ENCODE results near the gene AADAC. TPM values are rescaled to one million over a fixed set of nuclear protein-coding genes. Genes with fewer than 3 reads are reported as not detected.

Gene AADAC
- total and polyA plus RNA-seq, 2 of the 13 experiments (the other 11 are each of a cell fraction or from before 2014, with no cell fraction given), result 0.87 to 1.5 TPM

GRCh38 chr3:151800431-151800830, 13.5 kb upstream of the AADAC start:
- Histone ChIP-seq H3K79me2 (ENCODE audit: insufficient read depth, low read length) (no peaks in the 10 kb centered on the region), H3K27ac (ENCODE audit: extremely low read length, insufficient read depth, low read length) (no peak overlapping the region), H3K9me3 (ENCODE audit: low read length) (no peaks in the 10 kb centered on the region), H3K27me3 (ENCODE audit: control insufficient read depth in 1 of 2, insufficient read depth in 2 of 2, low read length in 2 of 2) (no peaks in the 10 kb centered on the region), H3K9ac (ENCODE audit: insufficient read depth, low read depth, low read length) (no peak overlapping the region), H3K36me3 (replicated peaks in 1 of 2; ENCODE audit: control insufficient read depth in 1 of 2, insufficient read depth in 2 of 2, low read length in 2 of 2) (no peaks in the 10 kb centered on the region), H3K4me2 (ENCODE audit: low read depth, low read length) (no peak overlapping the region), H3K4me3 (replicated peaks in 1 of 3; ENCODE audit: insufficient read depth in 1 of 3, low read depth in 2 of 3, low read length in 3 of 3) (no peak overlapping the region), H4K20me1 (ENCODE audit: insufficient read depth, low read length) (no peaks in the 10 kb centered on the region), H3K4me1 (ENCODE audit: insufficient read depth, low read length) (peaks cover 14% of the 10 kb centered on the region), H2AFZ (ENCODE audit: low read length) (no peak overlapping the region)
- no TSS peak for BruUV-seq (replicated peaks)
- ChIA-PET POLR2A (interaction anchor here (0.9 to 1.0 kb wide), 2 partner anchors 16 to 31 kb away, joined by 3 read pairs; no protein-coding TSS in a partner anchor), CTCF (ENCODE audit: low intra/inter-chr PET ratio, low total read pairs) (no interaction called here)
- ATAC-seq (no peak), DNase-seq (ENCODE audit: low spot score) (peak; percentile 12), FAIRE-seq (no peak)
- 51% methylated on average over 2 of the region's 2 CpGs for WGBS (ENCODE audit: low lambda C conversion rate)
- in situ Hi-C loops (cut with HindIII; ENCODE audit: extremely low pct_ligation_motif_present, low pct_unique_long_range_greater_than_20kb), result no loop called here
- TF ChIP-seq BCL6 (CRISPR knock-in tag; IDR thresholded peaks at IDR 0.05), result 0 out of 2 replicates have a peak, but pooled peaks have one; percentile 11
- TF ChIP-seq NFIC (IDR thresholded peaks at IDR 0.05; ENCODE audit: low read length), result no peak
- no peak for TF ChIP-seq IRX3 (CRISPR knock-in tag; IDR thresholded peaks at IDR 0.05; ENCODE audit: borderline replicate concordance, low read depth)
- TF ChIP-seq SOX13 (IDR thresholded peaks at IDR 0.05), result no peak
- TF ChIP-seq SOX13 (CRISPR knock-in tag; conservative IDR thresholded peaks at IDR 0.05 in 1 of 2, IDR thresholded peaks at IDR 0.05 in 1 of 2), result 0 out of 4 replicates have a peak, but pooled peaks of 1 of the 2 experiments have one; percentile 7
- intact Hi-C loops (cut with micrococcal nuclease; ENCODE audit: unreplicated experiment), result loop anchor here (2.0 kb wide), 1 partner anchor 14 kb away; the partner anchor contains the start of gene AADAC

- ATAC-seq, result no peak
These were observed 9.6 kb upstream of the AADAC start for GRCh38 chr3:151804267-151804666.

More at GRCh38 chr3:151804267-151804666, 9.6 kb upstream of the AADAC start:
- Histone ChIP-seq H3K4me3 (replicated peaks in 1 of 3; ENCODE audit: insufficient read depth in 1 of 3, low read depth in 2 of 3, low read length in 3 of 3) (no peak overlapping the region), H3K27me3 (ENCODE audit: control insufficient read depth in 1 of 2, insufficient read depth in 2 of 2, low read length in 2 of 2) (no peaks in the 10 kb centered on the region), H3K36me3 (replicated peaks in 1 of 2; ENCODE audit: control insufficient read depth in 1 of 2, insufficient read depth in 2 of 2, low read length in 2 of 2) (no peaks in the 10 kb centered on the region), H3K79me2 (ENCODE audit: insufficient read depth, low read length) (no peaks in the 10 kb centered on the region), H3K9ac (ENCODE audit: insufficient read depth, low read depth, low read length) (no peak overlapping the region), H2AFZ (ENCODE audit: low read length) (no peak overlapping the region), H4K20me1 (ENCODE audit: insufficient read depth, low read length) (no peaks in the 10 kb centered on the region), H3K27ac (ENCODE audit: extremely low read length, insufficient read depth, low read length) (no peak overlapping the region), H3K9me3 (ENCODE audit: low read length) (peaks cover 29% of the 10 kb centered on the region), H3K4me2 (ENCODE audit: low read depth, low read length) (no peak overlapping the region), H3K4me1 (ENCODE audit: insufficient read depth, low read length) (peaks cover 14% of the 10 kb centered on the region)
- no peak for FAIRE-seq
- BruUV-seq (replicated peaks), result no TSS peak
- ChIA-PET POLR2A (no interaction called here), CTCF (ENCODE audit: low intra/inter-chr PET ratio, low total read pairs) (no interaction called here)
- in situ Hi-C loops (cut with HindIII; ENCODE audit: extremely low pct_ligation_motif_present, low pct_unique_long_range_greater_than_20kb) (no loop called here), intact Hi-C loops (cut with micrococcal nuclease; ENCODE audit: unreplicated experiment) (no loop called here)
- 84% methylated on average over 1 of the region's 1 CpG for WGBS (ENCODE audit: low lambda C conversion rate)
- TF ChIP-seq GMEB1 (CRISPR knock-in tag; IDR thresholded peaks at IDR 0.05; ENCODE audit: borderline replicate concordance) (no peak), HNF1A (IDR thresholded peaks at IDR 0.05; ENCODE audit: low read depth) (no peak), HNF1A (CRISPR knock-in tag; IDR thresholded peaks at IDR 0.05; ENCODE audit: borderline replicate concordance) (no peak), ZNF207 (IDR thresholded peaks at IDR 0.05; ENCODE audit: borderline replicate concordance) (no peak), ADNP (CRISPR knock-in tag; IDR thresholded peaks at IDR 0.05) (no peak), TOE1 (CRISPR knock-in tag; IDR thresholded peaks at IDR 0.05) (no peak), SRSF1 (optimal IDR thresholded peaks at IDR 0.05; ENCODE audit: low read depth, low read length) (no peak), AHR (CRISPR knock-in tag; IDR thresholded peaks at IDR 0.05) (no peak), ZNF747 (CRISPR knock-in tag; IDR thresholded peaks at IDR 0.05; ENCODE audit: borderline replicate concordance) (no peak)
- DNase-seq (ENCODE audit: low spot score), result no peak
